ENCODE measurements around the gene BUB1B. TPM values are rescaled to one million over a fixed set of nuclear protein-coding genes. Genes with fewer than 3 reads are reported as not detected.

BUB1B gene
- total RNA-seq, 1 donor from 2014 or later = 96.6 TPM

DNA sequence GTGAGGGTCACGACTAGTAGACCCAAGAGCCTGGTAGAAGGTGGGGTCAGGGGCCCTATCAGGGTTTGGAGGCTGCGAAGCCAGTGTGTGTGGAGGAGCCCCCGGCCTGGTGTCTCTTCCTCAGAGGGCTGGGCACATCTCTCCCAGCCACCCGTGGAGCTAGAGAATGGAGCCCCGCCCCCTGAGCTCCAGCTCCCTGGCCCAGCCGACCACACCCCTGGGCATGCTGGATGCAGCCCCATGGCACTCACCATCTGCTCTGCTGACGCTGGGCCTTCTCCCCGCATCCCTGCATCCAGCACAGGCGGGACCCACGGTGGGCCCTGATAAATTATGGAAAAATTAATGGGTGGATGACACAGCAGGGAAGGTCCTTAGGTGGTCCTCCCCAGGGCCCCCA lies 104.5 kb downstream of the BUB1B start:
- TF ChIP-seq, protein P1, sequence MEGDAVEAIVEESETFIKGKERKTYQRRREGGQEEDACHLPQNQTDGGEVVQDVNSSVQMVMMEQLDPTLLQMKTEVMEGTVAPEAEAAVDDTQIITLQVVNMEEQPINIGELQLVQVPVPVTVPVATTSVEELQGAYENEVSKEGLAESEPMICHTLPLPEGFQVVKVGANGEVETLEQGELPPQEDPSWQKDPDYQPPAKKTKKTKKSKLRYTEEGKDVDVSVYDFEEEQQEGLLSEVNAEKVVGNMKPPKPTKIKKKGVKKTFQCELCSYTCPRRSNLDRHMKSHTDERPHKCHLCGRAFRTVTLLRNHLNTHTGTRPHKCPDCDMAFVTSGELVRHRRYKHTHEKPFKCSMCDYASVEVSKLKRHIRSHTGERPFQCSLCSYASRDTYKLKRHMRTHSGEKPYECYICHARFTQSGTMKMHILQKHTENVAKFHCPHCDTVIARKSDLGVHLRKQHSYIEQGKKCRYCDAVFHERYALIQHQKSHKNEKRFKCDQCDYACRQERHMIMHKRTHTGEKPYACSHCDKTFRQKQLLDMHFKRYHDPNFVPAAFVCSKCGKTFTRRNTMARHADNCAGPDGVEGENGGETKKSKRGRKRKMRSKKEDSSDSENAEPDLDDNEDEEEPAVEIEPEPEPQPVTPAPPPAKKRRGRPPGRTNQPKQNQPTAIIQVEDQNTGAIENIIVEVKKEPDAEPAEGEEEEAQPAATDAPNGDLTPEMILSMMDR (conservative IDR thresholded peaks at IDR 0.05) = no peak
- Mint-ChIP-seq H3K36me3 (ENCODE audit: low read depth) (no peaks in the 10 kb centered on the region), H3K27ac (ENCODE audit: unreplicated experiment) (no peak overlapping the region), H3K4me1 (peaks cover 3% of the 10 kb centered on the region), H3K4me3 (no peak overlapping the region), H3K9me3 (no peaks in the 10 kb centered on the region), H3K27me3 (ENCODE audit: low read depth) (peaks cover 3% of the 10 kb centered on the region)
- DNase-seq (ENCODE audit: low read depth, low spot score) = no peak

DNA sequence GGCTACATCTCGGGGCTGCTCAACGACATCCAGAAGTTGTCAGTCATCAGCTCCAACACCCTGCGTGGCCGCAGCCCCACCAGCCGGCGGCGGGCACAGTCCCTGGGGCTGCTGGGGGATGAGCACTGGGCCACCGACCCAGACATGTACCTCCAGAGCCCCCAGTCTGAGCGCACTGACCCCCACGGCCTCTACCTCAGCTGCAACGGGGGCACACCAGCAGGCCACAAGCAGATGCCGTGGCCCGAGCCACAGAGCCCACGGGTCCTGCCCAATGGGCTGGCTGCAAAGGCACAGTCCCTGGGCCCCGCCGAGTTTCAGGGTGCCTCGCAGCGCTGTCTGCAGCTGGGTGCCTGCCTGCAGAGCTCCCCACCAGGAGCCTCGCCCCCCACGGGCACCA lies 105.0 kb downstream of the BUB1B start:
- Mint-ChIP-seq H3K27me3 (ENCODE audit: low read depth) (peaks cover 3% of the 10 kb centered on the region), H3K36me3 (ENCODE audit: low read depth) (no peaks in the 10 kb centered on the region), H3K4me3 (no peak overlapping the region), H3K4me1 (peaks cover 3% of the 10 kb centered on the region), H3K27ac (ENCODE audit: unreplicated experiment) (no peak overlapping the region), H3K9me3 (no peaks in the 10 kb centered on the region)
- TF ChIP-seq, protein P1 (conservative IDR thresholded peaks at IDR 0.05) = no peak
- no peak for DNase-seq (ENCODE audit: low read depth, low spot score)

DNA sequence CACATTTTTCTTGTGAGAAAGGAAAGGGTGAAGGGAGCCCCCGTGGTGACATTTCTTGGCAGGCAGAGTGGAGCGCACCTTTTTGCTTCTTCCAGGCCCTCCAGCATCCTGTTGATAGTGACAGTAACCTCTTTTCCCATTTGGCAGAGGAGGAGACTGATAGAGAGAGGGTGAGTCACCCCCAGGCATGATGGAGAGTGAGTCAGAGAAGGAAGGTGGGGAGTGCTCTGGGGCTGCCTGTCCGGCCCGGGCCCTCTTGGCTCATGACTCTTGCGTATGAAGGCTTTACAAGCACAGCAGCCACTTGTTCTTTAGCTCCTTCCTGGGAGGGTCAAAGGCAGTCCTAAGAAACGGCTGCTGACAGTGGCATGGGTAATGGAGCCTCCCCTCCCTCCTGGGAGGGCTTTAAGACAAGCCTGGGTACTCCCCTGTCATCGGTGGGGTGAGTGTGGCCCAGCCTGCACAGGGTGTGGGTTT lies 106.0 kb downstream of the BUB1B start:
- Mint-ChIP-seq H3K4me1 (peaks cover 3% of the 10 kb centered on the region), H3K27ac (ENCODE audit: unreplicated experiment) (no peak overlapping the region), H3K36me3 (ENCODE audit: low read depth) (no peaks in the 10 kb centered on the region), H3K9me3 (no peaks in the 10 kb centered on the region), H3K27me3 (ENCODE audit: low read depth) (no peaks in the 10 kb centered on the region), H3K4me3 (no peak overlapping the region)
- TF ChIP-seq, protein P1 (conservative IDR thresholded peaks at IDR 0.05) = no peak
- no peak for DNase-seq (ENCODE audit: low read depth, low spot score)

DNA sequence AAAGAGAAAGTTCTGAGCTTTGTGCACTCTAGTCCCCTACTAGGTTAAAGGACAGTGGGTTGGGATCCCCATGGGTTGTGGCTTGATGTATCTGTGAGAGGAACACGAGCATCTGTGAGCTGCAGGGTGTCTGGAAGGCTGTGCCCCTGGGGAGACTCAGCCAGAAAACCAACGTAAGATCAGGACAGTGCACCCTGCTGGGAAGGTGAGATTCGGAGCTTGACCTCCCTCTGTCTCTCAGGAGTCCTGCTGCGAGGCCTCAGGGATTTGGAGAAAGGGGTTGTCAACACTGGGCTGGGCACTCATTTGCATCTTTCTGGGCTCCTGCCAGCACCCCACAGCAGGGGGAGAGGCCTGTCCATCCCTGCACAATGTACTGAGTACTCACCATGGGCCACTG lies 106.8 kb downstream of the BUB1B start:
- Mint-ChIP-seq H3K9me3 (no peaks in the 10 kb centered on the region), H3K36me3 (ENCODE audit: low read depth) (no peaks in the 10 kb centered on the region), H3K27ac (ENCODE audit: unreplicated experiment) (no peak overlapping the region), H3K4me1 (peaks cover 3% of the 10 kb centered on the region), H3K4me3 (no peak overlapping the region), H3K27me3 (ENCODE audit: low read depth) (no peaks in the 10 kb centered on the region)
- TF ChIP-seq, protein P1 (conservative IDR thresholded peaks at IDR 0.05) = no peak
- DNase-seq (ENCODE audit: low read depth, low spot score) = no peak

DNA sequence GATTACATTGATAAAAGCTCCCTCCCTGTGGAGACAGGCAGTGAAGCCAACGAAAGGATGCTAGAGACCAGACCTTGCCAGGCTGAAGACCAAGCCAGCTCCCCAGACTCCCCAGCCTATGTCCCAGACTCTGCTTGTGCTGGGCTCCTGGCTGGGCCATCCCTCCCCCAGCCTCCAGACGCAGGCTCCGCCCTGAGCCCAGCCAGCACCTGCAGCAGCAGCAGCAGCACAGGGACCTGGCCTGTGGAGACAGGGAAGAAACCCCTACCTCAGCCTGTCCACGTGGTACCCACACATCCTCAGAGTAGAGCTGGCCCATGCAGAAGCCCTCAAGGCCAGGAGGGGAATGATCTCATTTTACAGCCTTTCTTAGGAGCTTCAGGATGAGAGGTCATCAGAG lies 108.7 kb downstream of the BUB1B start:
- H3K27ac Mint-ChIP-seq (ENCODE audit: unreplicated experiment) = no peak overlapping the region
- H3K36me3 Mint-ChIP-seq (ENCODE audit: low read depth) = no peaks in the 10 kb centered on the region
- TF ChIP-seq, protein P1 (conservative IDR thresholded peaks at IDR 0.05) = no peak
- peaks cover 2% of the 10 kb centered on the region for H3K27me3 Mint-ChIP-seq (ENCODE audit: low read depth)
- no peak overlapping the region for H3K4me3 Mint-ChIP-seq
- H3K9me3 Mint-ChIP-seq = no peaks in the 10 kb centered on the region
- peaks cover 5% of the 10 kb centered on the region for H3K4me1 Mint-ChIP-seq
- DNase-seq (ENCODE audit: low read depth, low spot score) = no peak
